B cell (primary cell): ENCODE results near the gene ARFGAP1. TPM values are rescaled to one million over a fixed set of nuclear protein-coding genes. Genes with fewer than 3 reads are reported as not detected.

Experiments used
- ATAC-seq: fragments of 200-7000 bp; cut with Tn5 transposase; one replicate; pipeline ENCODE4 v1.10.0; 2021; ENCODE audit warnings: low read depth, mild to moderate bottlenecking, moderate number of reproducible peaks, moderate library complexity
- CTCF ChIA-PET: fragments of 350-600 bp; sonication (Branson Sonifier 250); formaldehyde crosslinking; loops from one replicate; lab custom pipeline; 2021; ENCODE audit warnings: antibody characterized with exemption, inconsistent platforms; lab: Charles Lee
- POLR2A ChIA-PET: fragments of 350-600 bp; sonication (Branson Sonifier 250); formaldehyde crosslinking; loops from one replicate; lab custom pipeline; 2021; ENCODE audit warnings: antibody characterized with exemption; lab: Charles Lee
- DNase-seq: peaks from one replicate; pipeline ENCODE4 v3.0.0; 2013
- H2AFZ ChIP-seq: 2 replicates; pipeline ENCODE4 v1.6.1; 2012; ENCODE audit warnings: mild to moderate bottlenecking, low read depth, low read length; ENCODE audit not compliant: insufficient read depth, poor library complexity, severe bottlenecking
- H3K27ac ChIP-seq, 2 donors: 1 replicate in 1 of 2; 2 replicates in 1 of 2; pipeline ENCODE4 v1.5.1; 2012 to 2013; ENCODE audit warnings: low read length in 2 of 2, mild to moderate bottlenecking in 2 of 2, moderate library complexity in 1 of 2
- H3K27me3 ChIP-seq, 4 experiments: fragments of 200-600 bp in 1 of 4; sonication (generic) in 1 of 4; replicated peaks in 1 of 4; 1 replicate in 2 of 4; 2 replicates in 2 of 4; pipeline versions ENCODE4 v1.6.1 to v1.7.0; 2013 to 2016; ENCODE audit warnings: low read length in 3 of 4, mild to moderate bottlenecking in 2 of 4, mixed read lengths in 1 of 4, moderate library complexity in 1 of 4; ENCODE audit not compliant: insufficient read depth in 4 of 4, control insufficient read depth in 3 of 4; ENCODE audit errors: control extremely low read depth in 1 of 4
- H3K36me3 ChIP-seq, 2 experiments: replicated peaks in 1 of 2; 1 replicate in 1 of 2; 2 replicates in 1 of 2; pipeline versions ENCODE4 v1.6.1 to v1.7.1; 2013; ENCODE audit warnings: low read length in 1 of 2; ENCODE audit not compliant: insufficient read depth in 2 of 2, control insufficient read depth in 1 of 2; ENCODE audit errors: control extremely low read depth in 1 of 2, extremely low read depth in 1 of 2
- H3K4me1 ChIP-seq, 2 donors: fragments of 200-600 bp in 1 of 2; sonication (generic) in 1 of 2; 1 replicate in 1 of 2; 2 replicates in 1 of 2; pipeline versions ENCODE4 v1.5.1 to v1.6.1; 2013 to 2017; ENCODE audit warnings: low read length in 2 of 2; ENCODE audit not compliant: control insufficient read depth in 2 of 2, insufficient read depth in 2 of 2
- H3K4me2 ChIP-seq: replicated peaks from 2 replicates; pipeline ENCODE3; 2012; ENCODE audit warnings: mild to moderate bottlenecking, low read depth, low read length; ENCODE audit not compliant: poor library complexity, severe bottlenecking
- H3K4me3 ChIP-seq, 5 experiments: fragments of 200-600 bp in 1 of 5; sonication (generic) in 1 of 5; 1 replicate in 3 of 5; 2 replicates in 2 of 5; pipeline versions ENCODE4 v1.5.1 to v1.7.0; 2011 to 2016; ENCODE audit warnings: low read length in 4 of 5, mild to moderate bottlenecking in 4 of 5, low read depth in 2 of 5, control low read depth in 1 of 5, moderate library complexity in 1 of 5; ENCODE audit not compliant: insufficient read depth in 1 of 5; ENCODE audit errors: control extremely low read depth in 1 of 5, extremely low read depth in 1 of 5
- H3K79me2 ChIP-seq: fragments of 200-600 bp; sonication (generic); one replicate; pipeline ENCODE4 v1.6.0; 2016; ENCODE audit warnings: low read length; ENCODE audit not compliant: control insufficient read depth, insufficient read depth
- H3K9ac ChIP-seq: fragments of 200-600 bp; sonication (generic); 2 replicates; pipeline ENCODE4 v1.6.1; 2017; ENCODE audit warnings: mild to moderate bottlenecking, low read length, moderate library complexity
- H3K9me3 ChIP-seq, 3 donors: one replicate each; pipeline versions ENCODE4 v1.6.1 to v1.7.1; 2013; ENCODE audit warnings: low read length in 2 of 3; ENCODE audit not compliant: control insufficient read depth in 2 of 3, insufficient read depth in 1 of 3; ENCODE audit errors: control extremely low read depth in 1 of 3
- H4K20me1 ChIP-seq: 2 replicates; pipeline ENCODE4 v1.6.0; 2012; ENCODE audit warnings: mild to moderate bottlenecking, low read length; ENCODE audit not compliant: insufficient read depth, control insufficient read depth, poor library complexity, severe bottlenecking
- H3K27ac Mint-ChIP-seq: one replicate; pipeline ENCODE4 v1.8.0; 2021; ENCODE audit warnings: mixed read lengths
- H3K27me3 Mint-ChIP-seq: one replicate; pipeline ENCODE4 v1.8.0; 2021; ENCODE audit warnings: mixed read lengths
- H3K4me1 Mint-ChIP-seq: one replicate; pipeline ENCODE4 v1.8.0; 2021; ENCODE audit warnings: mixed read lengths
- H3K4me3 Mint-ChIP-seq: one replicate; pipeline ENCODE4 v1.8.0; 2021; ENCODE audit warnings: mixed read lengths
- H3K9me3 Mint-ChIP-seq: one replicate; pipeline ENCODE4 v1.8.0; 2022; ENCODE audit warnings: mixed read lengths; ENCODE audit not compliant: insufficient read depth
- CTCF ChIP-seq: fragments of 200-600 bp; IDR thresholded peaks from one replicate; pipeline ENCODE4 v1.8.0; 2022; ENCODE audit warnings: antibody characterized with exemption, mild to moderate bottlenecking
- EZH2 ChIP-seq: IDR thresholded peaks from 2 replicates; pipeline ENCODE4 v1.6.1; 2012; ENCODE audit warnings: borderline replicate concordance, low read depth, mild to moderate bottlenecking, moderate library complexity, low read length; ENCODE audit not compliant: insufficient read depth, poor library complexity, severe bottlenecking
- WGBS: methylation state at CpG from one replicate; pipeline ENCODE4 v1.1.5; 2013; ENCODE audit warnings: missing lambda C conversion rate; ENCODE audit not compliant: insufficient coverage; 5-methylcytosine and 5-hydroxymethylcytosine counted together
- intact Hi-C: fragments of 100-400 bp; cut with micrococcal nuclease; formaldehyde crosslinking; loops from one replicate; pipeline ENCODE4 v1.10.0; 2022
- polyA plus RNA-seq: library from polyadenylated mRNA; depleted of rRNA; stranded (reverse); fragments of >200 nt; gene quantifications from 2 replicates; pipeline ENCODE4 v1.2.3, GENCODE V29; 2012
- total RNA-seq, 2 donors: library from RNA; stranded (reverse); fragments of 120-200 nt in 1 of 2; gene quantifications; 1 replicate in 1 of 2; 2 replicates in 1 of 2; pipeline versions ENCODE4 v1.2.3 to v1.2.4, GENCODE V29; 2013 to 2022

Gene ARFGAP1
- total and polyA plus RNA-seq, 2 donors (not counting 1 experiment from before 2014, with no cell fraction given), result 83.2 to 99.4 TPM

GRCh38 chr20:63289311-63290135 is 16.9 kb downstream of the ARFGAP1 start:
- no peak for ATAC-seq
- no peak for DNase-seq
- H3K4me2 ChIP-seq, result no peak overlapping the region
- peaks cover 0 to 8% of the 10 kb centered on the region in 2 experiments for H3K36me3 ChIP-seq
- H3K79me2 ChIP-seq, result no peaks in the 10 kb centered on the region
- peaks cover 0 to 4% (median 0%) of the 10 kb centered on the region in 4 experiments for H3K27me3 ChIP-seq
- no peaks in the 10 kb centered on the region for H4K20me1 ChIP-seq
- H3K27ac ChIP-seq, result no peak overlapping the region
- peaks cover 1% of the 10 kb centered on the region for H3K4me1 Mint-ChIP-seq
- H3K4me3 ChIP-seq, result no peak overlapping the region
- no peak overlapping the region for H3K27ac Mint-ChIP-seq
- H3K4me1 ChIP-seq, result no peaks in the 10 kb centered on the region
- H3K4me3 Mint-ChIP-seq, result no peak overlapping the region
- H3K9ac ChIP-seq, result no peak overlapping the region
- CTCF ChIA-PET, result interaction anchor here (1.0 kb wide), 1 partner anchor 66 kb away, joined by 4 read pairs; no protein-coding TSS in a partner anchor
- no peaks in the 10 kb centered on the region for H3K27me3 Mint-ChIP-seq
- H2AFZ ChIP-seq, result no peak overlapping the region
- no peaks in the 10 kb centered on the region for H3K9me3 ChIP-seq
- no peaks in the 10 kb centered on the region for H3K9me3 Mint-ChIP-seq
- 96% methylated on average over 19 of the region's 25 CpGs for WGBS
- POLR2A ChIA-PET, result no interaction called here
- TF ChIP-seq CTCF (no peak), EZH2 (no peak)
- intact Hi-C loops, result no loop called here

- Histone ChIP-seq H3K9me3 (no peaks in the 10 kb centered on the region), H3K4me2 (no peak overlapping the region), H3K27me3 (peaks cover 0 to 7% (median 0%) of the 10 kb centered on the region in 4 experiments), H3K79me2 (no peaks in the 10 kb centered on the region), H3K4me3 (no peak overlapping the region), H3K36me3 (peaks cover 0 to 8% of the 10 kb centered on the region in 2 experiments), H3K4me1 (no peaks in the 10 kb centered on the region), H4K20me1 (no peaks in the 10 kb centered on the region), H2AFZ (no peak overlapping the region), H3K9ac (no peak overlapping the region), H3K27ac (no peak overlapping the region)
- ATAC-seq (no peak), DNase-seq (no peak)
- no peaks in the 10 kb centered on the region for H3K4me1 Mint-ChIP-seq
- TF ChIP-seq CTCF (no peak), EZH2 (no peak)
- H3K4me3 Mint-ChIP-seq, result no peak overlapping the region
- intact Hi-C loops, result no loop called here
- ChIA-PET POLR2A (no interaction called here), CTCF (interaction anchor here (1.5 to 1.6 kb wide), 2 partner anchors 67 to 71 kb away, joined by 3 to 4 read pairs; no protein-coding TSS in a partner anchor)
- WGBS, result 94% methylated on average over 15 of the region's 17 CpGs
- H3K27ac Mint-ChIP-seq, result no peak overlapping the region
- no peaks in the 10 kb centered on the region for H3K9me3 Mint-ChIP-seq
- H3K27me3 Mint-ChIP-seq, result peaks cover 6% of the 10 kb centered on the region
These were observed 17.6 kb downstream of the ARFGAP1 start for GRCh38 chr20:63290136-63290676.
